Fibroblast of lung (primary cell): ENCODE data around the gene PIGM. TPM values are rescaled to one million over a fixed set of nuclear protein-coding genes. Genes with fewer than 3 reads are reported as not detected.

Experiments
- DNase-seq, 2 donors: peaks; one replicate each; pipeline versions ENCODE4 v3.0.0 to v3.0.0-alpha.2; 2010; ENCODE audit warnings: low read depth in 2 of 2
- H2AFZ ChIP-seq: 2 replicates; pipeline ENCODE4 v1.5.1; 2012; ENCODE audit warnings: low read length, control low read depth, inconsistent platforms
- H3K27ac ChIP-seq: 2 replicates; pipeline ENCODE4 v1.5.1; 2011; ENCODE audit warnings: low read length, control low read depth; ENCODE audit not compliant: insufficient read depth
- H3K27me3 ChIP-seq: 2 replicates; pipeline ENCODE4 v1.5.1; 2011; ENCODE audit warnings: mild to moderate bottlenecking, low read length; ENCODE audit not compliant: control insufficient read depth, insufficient read depth
- H3K36me3 ChIP-seq: 2 replicates; pipeline ENCODE4 v1.5.1; 2011; ENCODE audit warnings: low read length; ENCODE audit not compliant: control insufficient read depth, insufficient read depth
- H3K4me1 ChIP-seq: 2 replicates; pipeline ENCODE4 v1.5.1; 2011; ENCODE audit warnings: low read length; ENCODE audit not compliant: control insufficient read depth, insufficient read depth; ENCODE audit errors: extremely low read depth
- H3K4me2 ChIP-seq: 2 replicates; pipeline ENCODE4 v1.5.1; 2011; ENCODE audit warnings: low read length, control low read depth; ENCODE audit not compliant: insufficient read depth; ENCODE audit errors: extremely low read depth
- H3K4me3 ChIP-seq, 4 experiments: fragments of 200-600 bp in 1 of 4; sonication (generic) in 1 of 4; replicated peaks in 1 of 4; 2 replicates each; pipeline ENCODE4 v1.5.1; 2011 to 2016; ENCODE audit warnings: low read length in 4 of 4, low read depth in 3 of 4, mild to moderate bottlenecking in 3 of 4, control low read depth in 2 of 4, inconsistent platforms in 1 of 4, mixed read lengths in 1 of 4; ENCODE audit not compliant: insufficient read depth in 1 of 4; ENCODE audit errors: control extremely low read depth in 1 of 4
- H3K79me2 ChIP-seq: 2 replicates; pipeline ENCODE4 v1.5.1; 2012; ENCODE audit warnings: mild to moderate bottlenecking, low read length, inconsistent platforms; ENCODE audit not compliant: control insufficient read depth, insufficient read depth
- H3K9ac ChIP-seq: 2 replicates; pipeline ENCODE4 v1.5.1; 2011; ENCODE audit warnings: mild to moderate bottlenecking, low read length, control low read depth; ENCODE audit not compliant: insufficient read depth
- H3K9me3 ChIP-seq: 2 replicates; pipeline ENCODE4 v1.5.1; 2012; ENCODE audit warnings: low read depth, low read length; ENCODE audit not compliant: control insufficient read depth, insufficient read depth
- H4K20me1 ChIP-seq: 2 replicates; pipeline ENCODE4 v1.5.1; 2011; ENCODE audit warnings: low read length; ENCODE audit not compliant: control insufficient read depth, insufficient read depth; ENCODE audit errors: extremely low read depth
- CTCF ChIP-seq, 2 donors: IDR thresholded peaks in 1 of 2; conservative IDR thresholded peaks in 1 of 2; 1 replicate in 1 of 2; 2 replicates in 1 of 2; pipeline ENCODE4 v1.5.1; 2011 to 2012; ENCODE audit warnings: low read length in 2 of 2, control low read depth in 1 of 2, inconsistent platforms in 1 of 2, low read depth in 1 of 2, mild to moderate bottlenecking in 1 of 2
- EZH2 ChIP-seq: IDR thresholded peaks from 2 replicates; pipeline ENCODE4 v1.5.1; 2012; ENCODE audit warnings: low read length, control low read depth, mild to moderate bottlenecking; ENCODE audit errors: missing control alignments
- polyA plus RNA-seq, 2 donors: library from polyadenylated mRNA; depleted of rRNA in 1 of 2; stranded (reverse) in 1 of 2; unstranded in 1 of 2; fragments of >200 nt; gene quantifications; 2 replicates each; pipeline ENCODE4 v1.2.1, GENCODE V29; 2011 to 2012; ENCODE audit warnings: missing spikeins in 1 of 2
- total RNA-seq: library from RNA; depleted of rRNA; stranded (reverse); fragments of >200 nt; gene quantifications from 2 replicates; pipeline ENCODE4 v1.2.1, GENCODE V29; 2014

Gene PIGM
- total and polyA plus RNA-seq, 2 donors (not counting 1 experiment from before 2014, with no cell fraction given), result 4.5 to 6.7 TPM

- Histone ChIP-seq H3K4me3 (no peak overlapping the region), H3K9ac (no peak overlapping the region), H3K4me1 (no peaks in the 10 kb centered on the region), H4K20me1 (no peaks in the 10 kb centered on the region), H3K79me2 (no peaks in the 10 kb centered on the region), H3K27ac (no peak overlapping the region), H3K27me3 (peaks cover 3% of the 10 kb centered on the region), H3K9me3 (no peaks in the 10 kb centered on the region), H3K36me3 (no peaks in the 10 kb centered on the region), H3K4me2 (no peak overlapping the region), H2AFZ (no peak overlapping the region)
- TF ChIP-seq CTCF (conservative IDR thresholded peaks at IDR 0.05 in 1 of 2, IDR thresholded peaks at IDR 0.05 in 1 of 2; ENCODE audit: low read depth in 1 of 2, low read length in 2 of 2) (no peak), EZH2 (no peak)
- no peak for DNase-seq
These were observed 51.0 kb downstream of the PIGM start for GRCh38 chr1:159980786-159981185.

GRCh38 chr1:159980076-159980475 lies 51.7 kb downstream of the PIGM start:
- Histone ChIP-seq H3K9ac (no peak overlapping the region), H3K36me3 (no peaks in the 10 kb centered on the region), H3K4me3 (no peak overlapping the region), H3K27ac (no peak overlapping the region), H3K79me2 (no peaks in the 10 kb centered on the region), H3K9me3 (no peaks in the 10 kb centered on the region), H3K4me1 (no peaks in the 10 kb centered on the region), H3K4me2 (no peak overlapping the region), H3K27me3 (peaks cover 8% of the 10 kb centered on the region), H2AFZ (no peak overlapping the region), H4K20me1 (no peaks in the 10 kb centered on the region)
- no peak for DNase-seq
- TF ChIP-seq EZH2, result no peak
- no peak for TF ChIP-seq CTCF (conservative IDR thresholded peaks at IDR 0.05 in 1 of 2, IDR thresholded peaks at IDR 0.05 in 1 of 2; ENCODE audit: low read depth in 1 of 2, low read length in 2 of 2)

- H3K27ac ChIP-seq, result no peak overlapping the region
- no peak overlapping the region for H3K4me3 ChIP-seq
- H3K36me3 ChIP-seq, result no peaks in the 10 kb centered on the region
- TF ChIP-seq CTCF (conservative IDR thresholded peaks at IDR 0.05 in 1 of 2, IDR thresholded peaks at IDR 0.05 in 1 of 2; ENCODE audit: low read depth in 1 of 2, low read length in 2 of 2), result no peak
- TF ChIP-seq EZH2, result no peak
- no peaks in the 10 kb centered on the region for H3K79me2 ChIP-seq
- no peaks in the 10 kb centered on the region for H4K20me1 ChIP-seq
- no peaks in the 10 kb centered on the region for H3K4me1 ChIP-seq
- no peak overlapping the region for H3K4me2 ChIP-seq
- no peaks in the 10 kb centered on the region for H3K9me3 ChIP-seq
- DNase-seq, result peak in 1 of 2 donors; percentile 74
- H3K9ac ChIP-seq, result no peak overlapping the region
- no peak overlapping the region for H2AFZ ChIP-seq
- H3K27me3 ChIP-seq, result peaks cover 8% of the 10 kb centered on the region
These were observed 52.5 kb downstream of the PIGM start for GRCh38 chr1:159979257-159979656.
